ENCODE measurements around the gene DNHD1.

The DNHD1 gene

GRCh38 chr11:6588018-6588417, 90.9 kb downstream of the DNHD1 start:
- no peak for DNase-seq (ENCODE audit: low spot score)

- DNase-seq (ENCODE audit: low spot score): no peak
Measured at GRCh38 chr11:6594142-6594768, 97.2 kb downstream of the DNHD1 start.

- no peak for DNase-seq (ENCODE audit: low spot score)
Measured at GRCh38 chr11:6596239-6596877, 99.3 kb downstream of the DNHD1 start.

- no peak for DNase-seq (ENCODE audit: low spot score)
Measured at GRCh38 chr11:6598555-6598954, 101.5 kb downstream of the DNHD1 start.

GRCh38 chr11:6599449-6599848, 102.4 kb downstream of the DNHD1 start:
- DNase-seq (ENCODE audit: low spot score): no peak

- DNase-seq (ENCODE audit: low spot score): no peak
Measured at GRCh38 chr11:6599881-6600390, 102.9 kb downstream of the DNHD1 start.

- DNase-seq (ENCODE audit: low spot score): no peak
Measured at GRCh38 chr11:6601041-6601461, 104.0 kb downstream of the DNHD1 start.

- no peak for DNase-seq (ENCODE audit: low spot score)
Measured at GRCh38 chr11:6602096-6602940, 105.2 kb downstream of the DNHD1 start.

- DNase-seq (ENCODE audit: low spot score): peak; percentile 90
Measured at GRCh38 chr11:6603287-6604080, 106.4 kb downstream of the DNHD1 start, which contains the start of the genes ILK and RRP8. Gene ILK, plus strand, starts transcription at chr11:6603774. Its CDS starts 498 bp downstream, at chr11:6604272. Gene RRP8, minus strand, starts transcription at chr11:6603616. Its CDS starts 114 bp downstream, at chr11:6603502.

GRCh38 chr11:6604081-6604626, 107.1 kb downstream of the DNHD1 start:
- peak; percentile 75 for DNase-seq (ENCODE audit: low spot score)

- DNase-seq (ENCODE audit: low spot score): no peak
Measured at GRCh38 chr11:6604790-6605189, 107.7 kb downstream of the DNHD1 start.

- DNase-seq (ENCODE audit: low spot score): peak; percentile 96
Measured at GRCh38 chr11:6606471-6607189, 109.5 kb downstream of the DNHD1 start.

GRCh38 chr11:6607190-6607795, 110.2 kb downstream of the DNHD1 start:
- DNase-seq (ENCODE audit: low spot score): no peak

GRCh38 chr11:6608011-6608410, 110.9 kb downstream of the DNHD1 start:
- no peak for DNase-seq (ENCODE audit: low spot score)

GRCh38 chr11:6608726-6609501, 111.8 kb downstream of the DNHD1 start:
- no peak for DNase-seq (ENCODE audit: low spot score)

- DNase-seq (ENCODE audit: low spot score): no peak
Measured at GRCh38 chr11:6609502-6610015, 112.5 kb downstream of the DNHD1 start.

- DNase-seq (ENCODE audit: low spot score): no peak
Measured at GRCh38 chr11:6610591-6610990, 113.5 kb downstream of the DNHD1 start.

GRCh38 chr11:6611092-6611962, 114.2 kb downstream of the DNHD1 start:
- DNase-seq (ENCODE audit: low spot score): no peak

GRCh38 chr11:6611963-6612212, 114.8 kb downstream of the DNHD1 start:
- no peak for DNase-seq (ENCODE audit: low spot score)

Measured in SW480 (cell line).